ENCODE measurements around the gene FEM1B. TPM values are rescaled to one million over a fixed set of nuclear protein-coding genes. Genes with fewer than 3 reads are reported as not detected.

FEM1B gene
- total RNA-seq, 1 donor from 2014 or later: 71.1 TPM

- peaks cover 72% of the 10 kb centered on the region for H3K4me1 Mint-ChIP-seq (ENCODE audit: unreplicated experiment)
- no peak for DNase-seq (ENCODE audit: extremely low spot score, unreplicated experiment)
- peaks cover 82% of the 10 kb centered on the region for H3K36me3 Mint-ChIP-seq (ENCODE audit: unreplicated experiment)
- H3K9me3 Mint-ChIP-seq (ENCODE audit: unreplicated experiment): no peaks in the 10 kb centered on the region
- TF ChIP-seq, protein P1, sequence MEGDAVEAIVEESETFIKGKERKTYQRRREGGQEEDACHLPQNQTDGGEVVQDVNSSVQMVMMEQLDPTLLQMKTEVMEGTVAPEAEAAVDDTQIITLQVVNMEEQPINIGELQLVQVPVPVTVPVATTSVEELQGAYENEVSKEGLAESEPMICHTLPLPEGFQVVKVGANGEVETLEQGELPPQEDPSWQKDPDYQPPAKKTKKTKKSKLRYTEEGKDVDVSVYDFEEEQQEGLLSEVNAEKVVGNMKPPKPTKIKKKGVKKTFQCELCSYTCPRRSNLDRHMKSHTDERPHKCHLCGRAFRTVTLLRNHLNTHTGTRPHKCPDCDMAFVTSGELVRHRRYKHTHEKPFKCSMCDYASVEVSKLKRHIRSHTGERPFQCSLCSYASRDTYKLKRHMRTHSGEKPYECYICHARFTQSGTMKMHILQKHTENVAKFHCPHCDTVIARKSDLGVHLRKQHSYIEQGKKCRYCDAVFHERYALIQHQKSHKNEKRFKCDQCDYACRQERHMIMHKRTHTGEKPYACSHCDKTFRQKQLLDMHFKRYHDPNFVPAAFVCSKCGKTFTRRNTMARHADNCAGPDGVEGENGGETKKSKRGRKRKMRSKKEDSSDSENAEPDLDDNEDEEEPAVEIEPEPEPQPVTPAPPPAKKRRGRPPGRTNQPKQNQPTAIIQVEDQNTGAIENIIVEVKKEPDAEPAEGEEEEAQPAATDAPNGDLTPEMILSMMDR (IDR thresholded peaks at IDR 0.05): no peak
- no peak overlapping the region for H3K4me3 Mint-ChIP-seq (ENCODE audit: unreplicated experiment)
- no peaks in the 10 kb centered on the region for H3K27me3 Mint-ChIP-seq (ENCODE audit: unreplicated experiment)
- H3K27ac Mint-ChIP-seq (ENCODE audit: unreplicated experiment): peak overlapping the region; percentile 100
Observed at GRCh38 chr15:68341760-68342725, 64.5 kb downstream of the FEM1B start.

DNA sequence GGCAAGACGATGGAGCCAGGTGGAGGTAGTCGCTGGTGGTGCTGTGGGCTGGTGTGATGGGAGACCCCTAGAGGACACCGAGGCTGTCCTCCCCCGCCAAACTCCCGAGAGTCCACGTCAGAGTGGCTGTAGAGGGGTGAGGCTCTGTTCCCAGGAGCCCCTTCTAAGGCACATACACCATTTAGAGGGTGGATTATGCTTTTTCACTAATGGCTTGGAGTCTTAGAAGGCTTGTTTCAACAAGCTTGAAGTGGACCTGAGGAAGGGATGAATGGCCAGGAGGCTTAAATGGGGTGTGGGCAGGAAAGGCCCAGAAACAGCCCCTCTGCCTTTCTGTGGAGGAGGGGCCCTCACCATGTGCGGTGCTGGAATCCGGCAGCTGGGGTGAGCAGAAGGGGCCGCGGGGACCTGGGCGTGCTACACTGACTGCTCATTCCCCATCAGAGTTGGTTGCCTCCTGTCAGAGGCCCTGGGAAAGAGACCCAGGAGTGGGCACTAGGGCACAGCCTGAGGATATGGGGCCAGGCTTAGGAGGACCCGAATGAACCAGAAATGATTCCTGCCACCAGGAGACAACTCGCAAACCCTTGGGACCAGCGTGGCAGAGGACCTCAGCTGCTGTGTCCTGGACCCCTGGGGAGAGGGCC, 66.2 kb downstream of the FEM1B start:
- no peak for DNase-seq (ENCODE audit: extremely low spot score, unreplicated experiment)
- Mint-ChIP-seq H3K27me3 (ENCODE audit: unreplicated experiment) (no peaks in the 10 kb centered on the region), H3K4me3 (ENCODE audit: unreplicated experiment) (no peak overlapping the region), H3K4me1 (ENCODE audit: unreplicated experiment) (peaks cover 77% of the 10 kb centered on the region), H3K36me3 (ENCODE audit: unreplicated experiment) (peaks cover 78% of the 10 kb centered on the region), H3K27ac (ENCODE audit: unreplicated experiment) (peak overlapping the region; percentile 100), H3K9me3 (ENCODE audit: unreplicated experiment) (no peaks in the 10 kb centered on the region)
- TF ChIP-seq, protein P1 (IDR thresholded peaks at IDR 0.05): no peak

DNA sequence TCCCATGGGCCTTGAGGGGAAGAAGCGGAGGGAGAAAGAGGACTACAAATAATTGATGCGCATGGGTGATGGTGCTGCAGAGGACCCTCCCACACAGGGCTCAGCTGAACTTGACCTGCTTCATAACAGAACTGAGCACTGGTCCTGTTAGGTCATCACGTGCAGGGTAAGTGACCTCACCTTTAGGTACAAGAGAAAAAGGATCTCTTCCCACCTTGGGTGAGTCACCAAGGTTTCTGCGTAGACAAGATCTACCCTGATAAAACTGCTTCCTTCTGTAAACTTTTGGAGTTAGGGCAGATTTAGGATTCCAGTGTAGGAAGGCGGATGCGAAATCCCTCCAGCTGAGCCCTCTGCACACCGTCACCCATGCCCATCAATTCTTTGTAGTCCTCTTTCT, 67.1 kb downstream of the FEM1B start:
- Mint-ChIP-seq H3K36me3 (ENCODE audit: unreplicated experiment) (peaks cover 78% of the 10 kb centered on the region), H3K27ac (ENCODE audit: unreplicated experiment) (peak overlapping the region; percentile 100), H3K4me1 (ENCODE audit: unreplicated experiment) (peaks cover 85% of the 10 kb centered on the region), H3K9me3 (ENCODE audit: unreplicated experiment) (no peaks in the 10 kb centered on the region), H3K27me3 (ENCODE audit: unreplicated experiment) (no peaks in the 10 kb centered on the region), H3K4me3 (ENCODE audit: unreplicated experiment) (no peak overlapping the region)
- TF ChIP-seq, protein P1 (IDR thresholded peaks at IDR 0.05): no peak
- DNase-seq (ENCODE audit: extremely low spot score, unreplicated experiment): no peak

Other genes with a start within 250 kb of the FEM1B start
- 38.0 and 40.6 TPM in 2 replicates for gene PIAS1, start 223.4 kb upstream of the FEM1B start, total RNA-seq
- gene CALML4, start 72.4 kb upstream of the FEM1B start, total RNA-seq: 1.8 and 2.0 TPM in 2 replicates
- 18.7 and 20.5 TPM in 2 replicates for gene CLN6, start 48.0 kb upstream of the FEM1B start, total RNA-seq
- gene ITGA11, start 154.4 kb downstream of the FEM1B start, total RNA-seq: 1,149 and 1,161 TPM in 2 replicates

All from osteocyte (in vitro differentiated cells).